ENCODE measurements around the gene C9orf152. TPM values are rescaled to one million over a fixed set of nuclear protein-coding genes. Genes with fewer than 3 reads are reported as not detected.

C9orf152 gene
- total RNA-seq, 6 experiments from 2014 or later: not detected

GRCh38 chr9:110240198-110240597 lies 32.2 kb upstream of the C9orf152 start:
- no peak for DNase-seq
- TF ChIP-seq CTCF (IDR thresholded peaks at IDR 0.05): no peak
- Mint-ChIP-seq H3K4me1 (ENCODE audit: low read depth) (no peaks in the 10 kb centered on the region; the same call in 1 of the 2 replicates), H3K4me3 (no peak overlapping the region), H3K27me3 (ENCODE audit: insufficient read depth) (no peaks in the 10 kb centered on the region), H3K36me3 (ENCODE audit: low read depth) (peaks cover 4% of the 10 kb centered on the region; the same call in 1 of the 2 replicates), H3K9me3 (no peaks in the 10 kb centered on the region), H3K27ac (no peak overlapping the region)

- Mint-ChIP-seq H3K9me3 (no peaks in the 10 kb centered on the region; the same call in 1 of the 2 replicates), H3K36me3 (ENCODE audit: low read depth) (peaks cover 7% of the 10 kb centered on the region; the same call in 1 of the 2 replicates), H3K27me3 (ENCODE audit: insufficient read depth) (no peaks in the 10 kb centered on the region), H3K27ac (no peak overlapping the region), H3K4me3 (no peak overlapping the region), H3K4me1 (ENCODE audit: low read depth) (no peaks in the 10 kb centered on the region)
- no peak for DNase-seq
- no peak for TF ChIP-seq CTCF (IDR thresholded peaks at IDR 0.05)
These were observed 20.4 kb upstream of the C9orf152 start for GRCh38 chr9:110228321-110228720.

GRCh38 chr9:110224583-110224982 lies 16.6 kb upstream of the C9orf152 start:
- Mint-ChIP-seq H3K27ac (no peak overlapping the region), H3K9me3 (no peaks in the 10 kb centered on the region), H3K36me3 (ENCODE audit: low read depth) (no peaks in the 10 kb centered on the region), H3K27me3 (ENCODE audit: insufficient read depth) (peaks cover 2% of the 10 kb centered on the region; the same call in 1 of the 2 replicates), H3K4me3 (no peak overlapping the region), H3K4me1 (ENCODE audit: low read depth) (no peaks in the 10 kb centered on the region)
- DNase-seq: no peak
- no peak for TF ChIP-seq CTCF (IDR thresholded peaks at IDR 0.05)

- Mint-ChIP-seq H3K4me1 (ENCODE audit: low read depth) (no peaks in the 10 kb centered on the region), H3K27ac (no peak overlapping the region), H3K36me3 (ENCODE audit: low read depth) (no peaks in the 10 kb centered on the region), H3K27me3 (ENCODE audit: insufficient read depth) (peaks cover 2% of the 10 kb centered on the region; the same call in 1 of the 2 replicates), H3K4me3 (no peak overlapping the region), H3K9me3 (no peaks in the 10 kb centered on the region)
- DNase-seq: no peak
- TF ChIP-seq CTCF (IDR thresholded peaks at IDR 0.05): no peak
These were observed 12.8 kb upstream of the C9orf152 start for GRCh38 chr9:110220809-110221208.

- Mint-ChIP-seq H3K4me1 (ENCODE audit: low read depth) (no peaks in the 10 kb centered on the region), H3K27me3 (ENCODE audit: insufficient read depth) (peaks cover 2% of the 10 kb centered on the region; the same call in 1 of the 2 replicates), H3K4me3 (peak overlapping the region; percentile 59), H3K9me3 (no peaks in the 10 kb centered on the region), H3K36me3 (ENCODE audit: low read depth) (no peaks in the 10 kb centered on the region), H3K27ac (no peak overlapping the region)
- peak; percentile 34 for DNase-seq
- peak; percentile 93 for TF ChIP-seq CTCF (IDR thresholded peaks at IDR 0.05)
These were observed 9.7 kb upstream of the C9orf152 start for GRCh38 chr9:110217656-110218099.
